D341Med (cell line): Measurements from ENCODE around the gene BHLHE41.

ENCODE experiments used
- DNase-seq: peaks from one replicate; pipeline ENCODE4 v3.0.0; 2012; ENCODE audit warnings: low spot score

Gene BHLHE41

GRCh38 chr12:26134540-26134939 lies 9.7 kb upstream of the BHLHE41 start:
- DNase-seq = no peak

GRCh38 chr12:26133521-26133920 lies 8.7 kb upstream of the BHLHE41 start:
- no peak for DNase-seq

- DNase-seq = no peak
Measured at GRCh38 chr12:26132866-26133265, 8.0 kb upstream of the BHLHE41 start.

- no peak for DNase-seq
Measured at GRCh38 chr12:26131936-26132335, 7.1 kb upstream of the BHLHE41 start.

GRCh38 chr12:26130728-26131127 lies 5.9 kb upstream of the BHLHE41 start:
- no peak for DNase-seq

- no peak for DNase-seq
Measured at GRCh38 chr12:26128168-26128567, 3.3 kb upstream of the BHLHE41 start.

GRCh38 chr12:26127404-26127803 lies 2.6 kb upstream of the BHLHE41 start:
- DNase-seq = no peak

GRCh38 chr12:26126340-26127284 lies 1.8 kb upstream of the BHLHE41 start:
- peak; percentile 87 for DNase-seq

- peak; percentile 80 for DNase-seq
Measured at GRCh38 chr12:26125400-26126339, 833 bp upstream of the BHLHE41 start.

- no peak for DNase-seq
Measured at GRCh38 chr12:26123482-26123980, 1.3 kb downstream of the BHLHE41 start.

GRCh38 chr12:26122681-26123481 lies 2.0 kb downstream of the BHLHE41 start:
- no peak for DNase-seq

GRCh38 chr12:26122061-26122680 lies 2.7 kb downstream of the BHLHE41 start:
- DNase-seq = peak; percentile 75

GRCh38 chr12:26121323-26122060 lies 3.3 kb downstream of the BHLHE41 start:
- no peak for DNase-seq

GRCh38 chr12:26120561-26121274 lies 4.1 kb downstream of the BHLHE41 start:
- no peak for DNase-seq

GRCh38 chr12:26119391-26119989 lies 5.3 kb downstream of the BHLHE41 start:
- DNase-seq = peak; percentile 41

- DNase-seq = no peak
Measured at GRCh38 chr12:26118308-26118707, 6.5 kb downstream of the BHLHE41 start.

GRCh38 chr12:26116829-26117715 lies 7.8 kb downstream of the BHLHE41 start:
- DNase-seq = no peak

- DNase-seq = no peak
Measured at GRCh38 chr12:26114720-26115401, 10.0 kb downstream of the BHLHE41 start.
